Measurements from ENCODE around the gene OTOP1.
"Not testable (repeated sequence)": the region's sequence is repeated elsewhere in the genome, so short reads cannot be mapped to it uniquely, and the experiment has no call there.

Gene OTOP1

GRCh38 chr4:4164532-4165173 lies 62.1 kb downstream of the OTOP1 start:
- H3K4me3 Mint-ChIP-seq; H3K27ac Mint-ChIP-seq; DNase-seq (ENCODE audit: low spot score in 2 of 2); ATAC-seq (ENCODE audit: low read depth); H3K4me1 Mint-ChIP-seq; H3K9me3 Mint-ChIP-seq; H3K36me3 Mint-ChIP-seq: not testable (repeated sequence)
- peaks cover 13% of the 10 kb centered on the region for H3K27me3 Mint-ChIP-seq

GRCh38 chr4:4162186-4162585 lies 64.5 kb downstream of the OTOP1 start:
- not testable (repeated sequence) for H3K27me3 Mint-ChIP-seq; H3K4me3 Mint-ChIP-seq; H3K36me3 Mint-ChIP-seq; H3K27ac Mint-ChIP-seq; DNase-seq (ENCODE audit: low spot score in 2 of 2); ATAC-seq (ENCODE audit: low read depth); H3K9me3 Mint-ChIP-seq; H3K4me1 Mint-ChIP-seq

GRCh38 chr4:4160956-4161665 lies 65.6 kb downstream of the OTOP1 start:
- H3K4me3 Mint-ChIP-seq; H3K9me3 Mint-ChIP-seq; H3K4me1 Mint-ChIP-seq; H3K27me3 Mint-ChIP-seq; H3K36me3 Mint-ChIP-seq; ATAC-seq (ENCODE audit: low read depth): not testable (repeated sequence)
- H3K27ac Mint-ChIP-seq: peak overlapping the region; percentile 41
- DNase-seq (ENCODE audit: low spot score in 2 of 2): peak in 1 of 2 donors; percentile 18

GRCh38 chr4:4145622-4146021 lies 81.1 kb downstream of the OTOP1 start:
- DNase-seq (ENCODE audit: low spot score in 2 of 2) (peak in 1 of 2 donors; percentile 57), ATAC-seq (ENCODE audit: low read depth) (peak; percentile 39)
- H3K4me1 Mint-ChIP-seq: peaks cover 23% of the 10 kb centered on the region
- H3K4me3 Mint-ChIP-seq, H3K36me3 Mint-ChIP-seq, H3K27ac Mint-ChIP-seq, H3K9me3 Mint-ChIP-seq: not testable (repeated sequence)
- peaks cover 21% of the 10 kb centered on the region for H3K27me3 Mint-ChIP-seq

GRCh38 chr4:4143376-4143775 lies 83.4 kb downstream of the OTOP1 start:
- peaks cover 17% of the 10 kb centered on the region for H3K27me3 Mint-ChIP-seq
- not testable (repeated sequence) for H3K9me3 Mint-ChIP-seq; H3K27ac Mint-ChIP-seq; H3K4me3 Mint-ChIP-seq; ATAC-seq (ENCODE audit: low read depth); DNase-seq (ENCODE audit: low spot score in 2 of 2); H3K36me3 Mint-ChIP-seq
- H3K4me1 Mint-ChIP-seq: peaks cover 13% of the 10 kb centered on the region

GRCh38 chr4:4142679-4143078 lies 84.0 kb downstream of the OTOP1 start:
- not testable (repeated sequence) for H3K4me3 Mint-ChIP-seq; DNase-seq (ENCODE audit: low spot score in 2 of 2)
- peaks cover 17% of the 10 kb centered on the region for H3K27me3 Mint-ChIP-seq

GRCh38 chr4:4141186-4141585 lies 85.5 kb downstream of the OTOP1 start:
- not testable (repeated sequence) for DNase-seq (ENCODE audit: low spot score in 2 of 2); H3K27ac Mint-ChIP-seq; H3K9me3 Mint-ChIP-seq; ATAC-seq (ENCODE audit: low read depth); H3K4me3 Mint-ChIP-seq; H3K36me3 Mint-ChIP-seq; H3K4me1 Mint-ChIP-seq
- H3K27me3 Mint-ChIP-seq: peaks cover 16% of the 10 kb centered on the region

More at GRCh38 chr4:4142679-4143078, 84.0 kb downstream of the OTOP1 start:
- not testable (repeated sequence) for H3K36me3 Mint-ChIP-seq; ATAC-seq (ENCODE audit: low read depth); H3K27ac Mint-ChIP-seq; H3K9me3 Mint-ChIP-seq
- H3K4me1 Mint-ChIP-seq: peaks cover 13% of the 10 kb centered on the region
